IMR-90 (cell line): Measurements from ENCODE around the gene RPUSD4.

Experiments
- BHLHE40 ChIP-seq: fragments of 150-350 bp; IDR thresholded peaks from 2 replicates; pipeline ENCODE4 v1.6.1; 2016; ENCODE audit warnings: mild to moderate bottlenecking, low read depth, low read length
- MAZ ChIP-seq: IDR thresholded peaks from 2 replicates; pipeline ENCODE4 v1.6.1; 2012; ENCODE audit warnings: low read depth, mild to moderate bottlenecking, low read length, improper control_type of control experiment, moderate library complexity, borderline replicate concordance
- POLR2A ChIP-seq: IDR thresholded peaks from 2 replicates; pipeline ENCODE4 v1.6.1; 2012; ENCODE audit warnings: mild to moderate bottlenecking, low read depth, low read length
- RAD21 ChIP-seq: IDR thresholded peaks from 2 replicates; pipeline ENCODE4 v1.6.1; 2012; ENCODE audit warnings: low read length, improper control_type of control experiment
- RCOR1 ChIP-seq: IDR thresholded peaks from 2 replicates; pipeline ENCODE4 v1.6.1; 2012; ENCODE audit warnings: mild to moderate bottlenecking, low read length, improper control_type of control experiment; ENCODE audit not compliant: insufficient replicate concordance
- TF ChIP-seq, protein P1 (sequence below): fragments of 150-350 bp; IDR thresholded peaks from 2 replicates; pipeline ENCODE4 v1.6.1; 2016; ENCODE audit warnings: low read depth, mild to moderate bottlenecking, low read length, moderate library complexity, borderline replicate concordance
- TF ChIP-seq, protein P2 (sequence below): fragments of 150-350 bp; IDR thresholded peaks from 2 replicates; pipeline ENCODE4 v1.6.1; 2017; ENCODE audit warnings: mild to moderate bottlenecking, antibody characterized with exemption, low read length, low read depth
- TF ChIP-seq, protein P3 (sequence below): conservative IDR thresholded peaks from 2 replicates; pipeline ENCODE4 v1.5.1; 2012; ENCODE audit warnings: mild to moderate bottlenecking, low read depth, low read length, improper control_type of control experiment

DNA sequence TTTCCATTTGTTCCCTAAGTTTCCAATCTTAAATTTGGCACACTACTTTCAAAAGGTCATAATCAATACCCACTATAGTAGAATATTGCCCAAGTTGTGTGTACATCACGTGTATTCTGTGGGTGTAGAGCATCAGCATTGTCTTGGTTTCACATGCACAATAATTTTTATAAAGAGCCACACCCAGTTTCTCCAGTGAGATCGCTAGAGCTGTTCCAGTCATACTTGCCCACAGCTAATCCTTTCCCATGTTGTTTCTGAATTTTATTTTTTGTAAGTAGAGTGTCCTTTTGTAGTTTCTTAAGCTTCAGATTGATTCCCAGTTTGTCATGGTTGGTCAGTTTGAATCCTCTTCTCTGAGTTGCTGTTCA lies 13.8 kb upstream of the RPUSD4 start:
- TF ChIP-seq POLR2A, result no peak
- TF ChIP-seq RAD21, result no peak
- TF ChIP-seq, protein P1, sequence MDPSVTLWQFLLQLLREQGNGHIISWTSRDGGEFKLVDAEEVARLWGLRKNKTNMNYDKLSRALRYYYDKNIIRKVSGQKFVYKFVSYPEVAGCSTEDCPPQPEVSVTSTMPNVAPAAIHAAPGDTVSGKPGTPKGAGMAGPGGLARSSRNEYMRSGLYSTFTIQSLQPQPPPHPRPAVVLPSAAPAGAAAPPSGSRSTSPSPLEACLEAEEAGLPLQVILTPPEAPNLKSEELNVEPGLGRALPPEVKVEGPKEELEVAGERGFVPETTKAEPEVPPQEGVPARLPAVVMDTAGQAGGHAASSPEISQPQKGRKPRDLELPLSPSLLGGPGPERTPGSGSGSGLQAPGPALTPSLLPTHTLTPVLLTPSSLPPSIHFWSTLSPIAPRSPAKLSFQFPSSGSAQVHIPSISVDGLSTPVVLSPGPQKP, result no peak
- TF ChIP-seq, protein P2, sequence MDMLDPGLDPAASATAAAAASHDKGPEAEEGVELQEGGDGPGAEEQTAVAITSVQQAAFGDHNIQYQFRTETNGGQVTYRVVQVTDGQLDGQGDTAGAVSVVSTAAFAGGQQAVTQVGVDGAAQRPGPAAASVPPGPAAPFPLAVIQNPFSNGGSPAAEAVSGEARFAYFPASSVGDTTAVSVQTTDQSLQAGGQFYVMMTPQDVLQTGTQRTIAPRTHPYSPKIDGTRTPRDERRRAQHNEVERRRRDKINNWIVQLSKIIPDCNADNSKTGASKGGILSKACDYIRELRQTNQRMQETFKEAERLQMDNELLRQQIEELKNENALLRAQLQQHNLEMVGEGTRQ, result no peak
- TF ChIP-seq, protein P3, sequence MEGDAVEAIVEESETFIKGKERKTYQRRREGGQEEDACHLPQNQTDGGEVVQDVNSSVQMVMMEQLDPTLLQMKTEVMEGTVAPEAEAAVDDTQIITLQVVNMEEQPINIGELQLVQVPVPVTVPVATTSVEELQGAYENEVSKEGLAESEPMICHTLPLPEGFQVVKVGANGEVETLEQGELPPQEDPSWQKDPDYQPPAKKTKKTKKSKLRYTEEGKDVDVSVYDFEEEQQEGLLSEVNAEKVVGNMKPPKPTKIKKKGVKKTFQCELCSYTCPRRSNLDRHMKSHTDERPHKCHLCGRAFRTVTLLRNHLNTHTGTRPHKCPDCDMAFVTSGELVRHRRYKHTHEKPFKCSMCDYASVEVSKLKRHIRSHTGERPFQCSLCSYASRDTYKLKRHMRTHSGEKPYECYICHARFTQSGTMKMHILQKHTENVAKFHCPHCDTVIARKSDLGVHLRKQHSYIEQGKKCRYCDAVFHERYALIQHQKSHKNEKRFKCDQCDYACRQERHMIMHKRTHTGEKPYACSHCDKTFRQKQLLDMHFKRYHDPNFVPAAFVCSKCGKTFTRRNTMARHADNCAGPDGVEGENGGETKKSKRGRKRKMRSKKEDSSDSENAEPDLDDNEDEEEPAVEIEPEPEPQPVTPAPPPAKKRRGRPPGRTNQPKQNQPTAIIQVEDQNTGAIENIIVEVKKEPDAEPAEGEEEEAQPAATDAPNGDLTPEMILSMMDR, result no peak
- no peak for TF ChIP-seq RCOR1
- TF ChIP-seq BHLHE40, result no peak
- no peak for TF ChIP-seq MAZ
